SU-DHL-6 (cell line): ENCODE measurements around the gene XYLT2.

Experiments used
- H2AFZ ChIP-seq: fragments of 200-600 bp; sonication (generic); 2 replicates; pipeline ENCODE4 v1.6.1; 2014; ENCODE audit warnings: low read depth, mild to moderate bottlenecking, moderate library complexity, mixed read lengths, antibody characterized with exemption, low read length; ENCODE audit not compliant: severe bottlenecking
- H3F3A ChIP-seq: fragments of 200-600 bp; shearing (Covaris generic); 2 replicates; pipeline ENCODE4 v1.6.0; 2016; ENCODE audit warnings: antibody characterized with exemption, mild to moderate bottlenecking; ENCODE audit not compliant: insufficient read depth
- H3K27ac ChIP-seq: fragments of 200-600 bp; sonication (generic); 2 replicates; pipeline ENCODE4 v1.5.1; 2016; ENCODE audit warnings: low read depth, mild to moderate bottlenecking, low read length, moderate library complexity, mixed read lengths
- H3K27me3 ChIP-seq: fragments of 200-600 bp; sonication (generic), shearing (Covaris generic); 2 replicates; pipeline ENCODE4 v1.6.0; 2014; ENCODE audit warnings: mild to moderate bottlenecking, low read length
- H3K36me3 ChIP-seq: fragments of 200-600 bp; sonication (generic); 2 replicates; pipeline ENCODE4 v1.6.1; 2014; ENCODE audit warnings: mild to moderate bottlenecking, low read length, mixed read lengths
- H3K4me2 ChIP-seq: fragments of 300-600, 200-600 bp; shearing (Covaris generic), sonication (generic); 2 replicates; pipeline ENCODE4 v1.6.0; 2014; ENCODE audit warnings: low read length, low read depth, mild to moderate bottlenecking; ENCODE audit not compliant: poor library complexity, severe bottlenecking
- H3K4me3 ChIP-seq: fragments of 200-600 bp; sonication (generic); 2 replicates; pipeline ENCODE4 v1.5.1; 2014; ENCODE audit warnings: antibody characterized with exemption, low read length, mild to moderate bottlenecking, mixed read lengths; ENCODE audit not compliant: insufficient read depth, poor library complexity, severe bottlenecking
- H3K79me2 ChIP-seq: fragments of 200-600 bp; sonication (generic); 2 replicates; pipeline ENCODE4 v1.6.1; 2014; ENCODE audit warnings: mild to moderate bottlenecking, low read length, moderate library complexity; ENCODE audit not compliant: insufficient read depth
- H3K9ac ChIP-seq: fragments of 200-600 bp; sonication (generic); 2 replicates; pipeline ENCODE4 v1.7.0; 2014; ENCODE audit warnings: mild to moderate bottlenecking, low read length
- H3K9me2 ChIP-seq: fragments of 200-600 bp; sonication (generic); replicated peaks from 2 replicates; pipeline ENCODE4 v1.6.1; 2014; ENCODE audit warnings: low read length; ENCODE audit not compliant: insufficient read depth
- H3K9me3 ChIP-seq: fragments of 200-600 bp; sonication (generic); 2 replicates; pipeline ENCODE4 v1.6.1; 2014; ENCODE audit warnings: low read length, mixed read lengths; ENCODE audit not compliant: insufficient read depth
- H4K20me1 ChIP-seq: fragments of 200-600 bp; sonication (generic); 2 replicates; pipeline ENCODE4 v1.6.1; 2014; ENCODE audit warnings: low read depth, mild to moderate bottlenecking, antibody characterized with exemption, low read length, moderate library complexity, mixed read lengths
- EZH2phosphoT487 ChIP-seq: fragments of 200-600 bp; sonication (generic), shearing (Covaris generic); conservative IDR thresholded peaks from 2 replicates; pipeline ENCODE4 v1.6.1; 2018; ENCODE audit warnings: mild to moderate bottlenecking, antibody characterized with exemption, low read length, moderate library complexity, mixed read lengths
- TF ChIP-seq, protein P1 (sequence below): fragments of 200-600 bp; sonication (generic); IDR thresholded peaks from one replicate; pipeline ENCODE4 v1.5.1; 2017; ENCODE audit warnings: antibody characterized with exemption, mild to moderate bottlenecking, low read length, moderate library complexity; ENCODE audit not compliant: insufficient read depth, poor library complexity, severe bottlenecking

XYLT2 gene

GRCh38 chr17:50352072-50352692, 6.3 kb downstream of the XYLT2 start:
- TF ChIP-seq, protein P1, sequence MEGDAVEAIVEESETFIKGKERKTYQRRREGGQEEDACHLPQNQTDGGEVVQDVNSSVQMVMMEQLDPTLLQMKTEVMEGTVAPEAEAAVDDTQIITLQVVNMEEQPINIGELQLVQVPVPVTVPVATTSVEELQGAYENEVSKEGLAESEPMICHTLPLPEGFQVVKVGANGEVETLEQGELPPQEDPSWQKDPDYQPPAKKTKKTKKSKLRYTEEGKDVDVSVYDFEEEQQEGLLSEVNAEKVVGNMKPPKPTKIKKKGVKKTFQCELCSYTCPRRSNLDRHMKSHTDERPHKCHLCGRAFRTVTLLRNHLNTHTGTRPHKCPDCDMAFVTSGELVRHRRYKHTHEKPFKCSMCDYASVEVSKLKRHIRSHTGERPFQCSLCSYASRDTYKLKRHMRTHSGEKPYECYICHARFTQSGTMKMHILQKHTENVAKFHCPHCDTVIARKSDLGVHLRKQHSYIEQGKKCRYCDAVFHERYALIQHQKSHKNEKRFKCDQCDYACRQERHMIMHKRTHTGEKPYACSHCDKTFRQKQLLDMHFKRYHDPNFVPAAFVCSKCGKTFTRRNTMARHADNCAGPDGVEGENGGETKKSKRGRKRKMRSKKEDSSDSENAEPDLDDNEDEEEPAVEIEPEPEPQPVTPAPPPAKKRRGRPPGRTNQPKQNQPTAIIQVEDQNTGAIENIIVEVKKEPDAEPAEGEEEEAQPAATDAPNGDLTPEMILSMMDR, result no peak
- no peak for TF ChIP-seq EZH2phosphoT487
- Histone ChIP-seq H3K36me3 (no peaks in the 10 kb centered on the region), H3K9me2 (no peaks in the 10 kb centered on the region), H3F3A (no peaks in the 10 kb centered on the region), H3K4me3 (no peak overlapping the region), H3K9ac (no peak overlapping the region), H2AFZ (no peak overlapping the region), H3K4me2 (no peak overlapping the region), H3K27me3 (no peaks in the 10 kb centered on the region), H3K27ac (no peak overlapping the region), H3K9me3 (no peaks in the 10 kb centered on the region), H3K79me2 (0 out of 2 replicates have a peak, but pooled peaks cover 5% of the 10 kb centered on the region), H4K20me1 (no peaks in the 10 kb centered on the region)

GRCh38 chr17:50352693-50353599, 7.0 kb downstream of the XYLT2 start:
- Histone ChIP-seq H3K4me3 (no peak overlapping the region), H3K9me2 (no peaks in the 10 kb centered on the region), H3K9ac (no peak overlapping the region), H3K79me2 (no peaks in the 10 kb centered on the region), H2AFZ (no peak overlapping the region), H3K27ac (no peak overlapping the region), H4K20me1 (no peaks in the 10 kb centered on the region), H3K36me3 (no peaks in the 10 kb centered on the region), H3K27me3 (no peaks in the 10 kb centered on the region), H3K4me2 (no peak overlapping the region), H3F3A (no peaks in the 10 kb centered on the region), H3K9me3 (no peaks in the 10 kb centered on the region)
- TF ChIP-seq, protein P1, result no peak
- TF ChIP-seq EZH2phosphoT487, result no peak

GRCh38 chr17:50353600-50354195, 7.8 kb downstream of the XYLT2 start:
- Histone ChIP-seq H3K4me2 (no peak overlapping the region), H3K27ac (no peak overlapping the region), H3K36me3 (no peaks in the 10 kb centered on the region), H3K27me3 (no peaks in the 10 kb centered on the region), H3K4me3 (no peak overlapping the region), H3F3A (no peaks in the 10 kb centered on the region), H3K79me2 (no peaks in the 10 kb centered on the region), H3K9me2 (no peaks in the 10 kb centered on the region), H3K9ac (no peak overlapping the region), H2AFZ (no peak overlapping the region), H3K9me3 (no peaks in the 10 kb centered on the region), H4K20me1 (no peaks in the 10 kb centered on the region)
- no peak for TF ChIP-seq EZH2phosphoT487
- TF ChIP-seq, protein P1, result no peak
